Body of pancreas (tissue), 4 donors: ENCODE results near the gene COL27A1.

Source experiments
- CTCF ChIP-seq, 7 experiments: fragments of 450-650 bp in 4 of 7; fragments of 200-600 bp in 3 of 7; sonication (generic) in 3 of 7; IDR thresholded peaks; one replicate each; pipeline ENCODE4 v1.5.1; 2016 to 2019; ENCODE audit warnings: antibody characterized with exemption in 7 of 7
- POLR2A ChIP-seq, 3 donors: fragments of 450-650 bp; IDR thresholded peaks; one replicate each; pipeline ENCODE4 v1.6.1; 2016; ENCODE audit warnings: antibody characterized with exemption in 3 of 3, mild to moderate bottlenecking in 2 of 3

- TF ChIP-seq CTCF (IDR thresholded peaks at IDR 0.05) = no peak
- TF ChIP-seq POLR2A (IDR thresholded peaks at IDR 0.05) = no peak
These were observed 84.9 kb downstream of the COL27A1 start for GRCh38 chr9:114240216-114240615.
